GM10266 (cell line): Measurements from ENCODE around the gene PPP1CA.
A peak's percentile ranks its signal among the peaks of the same experiment; 100 is the strongest.

ENCODE experiments used
- DNase-seq: peaks from one replicate; pipeline ENCODE4 v3.0.0; 2012; ENCODE audit errors: extremely low spot score
- CTCF ChIP-seq: IDR thresholded peaks from 2 replicates; pipeline ENCODE4 v1.5.1; 2012; ENCODE audit warnings: mild to moderate bottlenecking, low read depth; ENCODE audit not compliant: control insufficient read depth, insufficient read depth; ENCODE audit errors: missing control alignments

Gene PPP1CA

GRCh38 chr11:67391304-67392182, 10.1 kb downstream of the PPP1CA start, which contains the start of gene RAD9A:
TSS of gene RAD9A (plus strand) at chr11:67391986. CDS start at chr11:67392045, 59 bp downstream.
- TF ChIP-seq CTCF: no peak
- peak; percentile 98 for DNase-seq

GRCh38 chr11:67390947-67391303, 10.7 kb downstream of the PPP1CA start:
- no peak for TF ChIP-seq CTCF
- DNase-seq: no peak

GRCh38 chr11:67389477-67389876, 12.2 kb downstream of the PPP1CA start:
- no peak for DNase-seq
- peak; percentile 80 for TF ChIP-seq CTCF

GRCh38 chr11:67387518-67387917, 14.1 kb downstream of the PPP1CA start:
- TF ChIP-seq CTCF: no peak

GRCh38 chr11:67387069-67387468, 14.6 kb downstream of the PPP1CA start:
- TF ChIP-seq CTCF: no peak
- DNase-seq: no peak

More at GRCh38 chr11:67387518-67387917, 14.1 kb downstream of the PPP1CA start:
- no peak for DNase-seq

- DNase-seq: no peak
- no peak for TF ChIP-seq CTCF
Observed at GRCh38 chr11:67384851-67385366, 16.7 kb downstream of the PPP1CA start.
